Gastrocnemius medialis (tissue), 4 donors: ENCODE results near the gene SRPX2. TPM values are rescaled to one million over a fixed set of nuclear protein-coding genes. Genes with fewer than 3 reads are reported as not detected.

Source experiments
- ATAC-seq, 2 donors: fragments of 150-250 bp; one replicate each; pipeline ENCODE4 v1.9.1; 2016
- DNase-seq, 2 donors: peaks; one replicate each; pipeline ENCODE4 v3.0.0-alpha.2; 2019
- H3K27ac ChIP-seq, 4 donors: fragments of 200-600 bp; sonication (generic); 1 replicate in 1 of 4; 2 replicates in 3 of 4; pipeline ENCODE4 v1.5.1; 2016 to 2018; ENCODE audit warnings: mild to moderate bottlenecking in 2 of 4, moderate library complexity in 1 of 4
- H3K27me3 ChIP-seq, 3 donors: fragments of 200-600 bp; sonication (generic) in 2 of 3; 1 replicate in 1 of 3; 2 replicates in 2 of 3; pipeline versions ENCODE4 v1.5.1 to v1.6.0; 2016 to 2019; ENCODE audit warnings: mild to moderate bottlenecking in 1 of 3, moderate library complexity in 1 of 3
- H3K36me3 ChIP-seq, 2 donors: fragments of 200-600 bp; sonication (generic) in 1 of 2; one replicate each; pipeline ENCODE4 v1.5.1; 2017 to 2018
- H3K4me1 ChIP-seq, 2 donors: fragments of 200-600 bp; sonication (generic) in 1 of 2; one replicate each; pipeline ENCODE4 v1.5.1; 2016 to 2017; ENCODE audit warnings: mild to moderate bottlenecking in 2 of 2
- H3K4me3 ChIP-seq, 4 donors: fragments of 200-600 bp; sonication (generic) in 3 of 4; 1 replicate in 1 of 4; 2 replicates in 3 of 4; pipeline ENCODE4 v1.5.1; 2016 to 2019; ENCODE audit warnings: mild to moderate bottlenecking in 2 of 4
- H3K9me3 ChIP-seq, 3 donors: fragments of 200-600 bp; sonication (generic) in 2 of 3; 1 replicate in 1 of 3; 2 replicates in 2 of 3; pipeline ENCODE4 v1.5.1; 2016 to 2019
- POLR2A ChIP-seq, 2 donors: fragments of 450-650 bp; IDR thresholded peaks; one replicate each; pipeline ENCODE4 v1.6.1; 2017; ENCODE audit warnings: antibody characterized with exemption in 2 of 2, mild to moderate bottlenecking in 2 of 2, moderate library complexity in 2 of 2
- in situ Hi-C, 4 donors: fragments of 200-750 bp; cut with MboI; loops; one replicate each; pipeline versions ENCODE4 v1.15.0 to v1.8.0; 2017; ENCODE audit warnings: low sequenced_read_pairs in 4 of 4
- intact Hi-C: fragments of 100-400 bp; cut with DNase I; formaldehyde crosslinking; loops from one replicate; pipeline ENCODE4 v1.15.1; 2023; ENCODE audit warnings: low total_unique reads
- total RNA-seq, 4 donors: library from RNA; depleted of rRNA; stranded (reverse); fragments of >200 nt; gene quantifications; one replicate each; pipeline versions ENCODE4 v1.1.0 to v1.2.3, GENCODE V29; 2016
- TF ChIP-seq, protein P1 (sequence below), 5 experiments: fragments of 450-650 bp in 3 of 5; fragments of 200-600 bp in 2 of 5; sonication (generic) in 2 of 5; IDR thresholded peaks in 4 of 5; conservative IDR thresholded peaks in 1 of 5; 1 replicate in 4 of 5; 2 replicates in 1 of 5; pipeline ENCODE4 v1.5.1; 2016 to 2019; ENCODE audit warnings: antibody characterized with exemption in 5 of 5, mild to moderate bottlenecking in 3 of 5, moderate library complexity in 3 of 5

The SRPX2 gene
- total RNA-seq, 4 donors from 2014 or later = 2.4 to 16.6 (median 15.2) TPM

DNA sequence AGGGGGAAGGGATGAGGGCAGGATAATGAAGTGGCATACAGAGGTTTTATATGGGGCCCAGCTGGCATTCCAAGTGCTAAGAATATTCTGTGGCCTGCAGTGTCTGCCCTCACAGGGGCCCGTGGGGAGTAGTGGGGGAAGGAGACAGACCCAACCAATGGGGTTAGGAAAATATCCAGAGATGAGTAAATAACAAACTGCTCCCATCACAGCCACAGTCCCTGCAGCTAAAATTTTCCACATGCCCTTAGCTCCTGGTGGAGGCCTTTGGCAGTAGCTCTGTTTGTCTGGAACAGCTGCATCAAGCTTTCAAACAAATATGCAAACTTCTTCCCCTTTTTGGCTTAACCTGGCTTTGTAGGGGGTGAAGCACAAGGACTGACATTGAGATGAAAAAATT lies 3.1 kb downstream of the SRPX2 start:
- DNase-seq (peak in 1 of 2 donors; percentile 21), ATAC-seq (no peak)
- intact Hi-C loops = no loop called here
- Histone ChIP-seq H3K27me3 (peaks cover 0 to 5% (median 0%) of the 10 kb centered on the region in 3 donors), H3K4me3 (no peak overlapping the region), H3K27ac (peak overlapping the region; percentile 20 to 75 (median 38)), H3K9me3 (no peaks in the 10 kb centered on the region), H3K4me1 (peaks cover 0 to 6% of the 10 kb centered on the region in 2 donors), H3K36me3 (no peaks in the 10 kb centered on the region)
- in situ Hi-C loops = no loop called here
- TF ChIP-seq, protein P1, sequence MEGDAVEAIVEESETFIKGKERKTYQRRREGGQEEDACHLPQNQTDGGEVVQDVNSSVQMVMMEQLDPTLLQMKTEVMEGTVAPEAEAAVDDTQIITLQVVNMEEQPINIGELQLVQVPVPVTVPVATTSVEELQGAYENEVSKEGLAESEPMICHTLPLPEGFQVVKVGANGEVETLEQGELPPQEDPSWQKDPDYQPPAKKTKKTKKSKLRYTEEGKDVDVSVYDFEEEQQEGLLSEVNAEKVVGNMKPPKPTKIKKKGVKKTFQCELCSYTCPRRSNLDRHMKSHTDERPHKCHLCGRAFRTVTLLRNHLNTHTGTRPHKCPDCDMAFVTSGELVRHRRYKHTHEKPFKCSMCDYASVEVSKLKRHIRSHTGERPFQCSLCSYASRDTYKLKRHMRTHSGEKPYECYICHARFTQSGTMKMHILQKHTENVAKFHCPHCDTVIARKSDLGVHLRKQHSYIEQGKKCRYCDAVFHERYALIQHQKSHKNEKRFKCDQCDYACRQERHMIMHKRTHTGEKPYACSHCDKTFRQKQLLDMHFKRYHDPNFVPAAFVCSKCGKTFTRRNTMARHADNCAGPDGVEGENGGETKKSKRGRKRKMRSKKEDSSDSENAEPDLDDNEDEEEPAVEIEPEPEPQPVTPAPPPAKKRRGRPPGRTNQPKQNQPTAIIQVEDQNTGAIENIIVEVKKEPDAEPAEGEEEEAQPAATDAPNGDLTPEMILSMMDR (IDR thresholded peaks at IDR 0.05 in 4 of 5, conservative IDR thresholded peaks at IDR 0.05 in 1 of 5) = no peak
- no peak for TF ChIP-seq POLR2A (IDR thresholded peaks at IDR 0.05)

DNA sequence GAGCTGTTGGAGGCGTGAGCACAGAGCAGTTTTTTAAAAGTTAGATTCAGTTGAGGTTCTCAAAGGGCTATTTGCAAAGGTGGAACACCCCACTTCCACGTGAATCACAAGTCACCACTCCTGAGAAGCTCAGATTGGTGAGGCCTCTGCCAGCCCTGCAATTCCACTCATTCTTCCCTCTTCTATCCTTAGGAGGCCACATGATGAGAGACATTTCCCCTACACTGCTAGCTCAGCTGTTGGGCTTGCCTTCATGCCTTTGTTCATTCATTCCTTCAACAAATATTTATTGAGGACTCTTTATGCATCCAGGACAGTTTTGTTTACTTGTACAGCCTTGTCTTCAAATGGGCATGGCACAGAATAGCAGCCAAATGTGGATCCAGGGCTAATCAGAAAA lies 3.7 kb downstream of the SRPX2 start:
- no peak overlapping the region for H3K4me3 ChIP-seq
- no peaks in the 10 kb centered on the region for H3K36me3 ChIP-seq
- no peak for DNase-seq
- intact Hi-C loops (no loop called here), in situ Hi-C loops (no loop called here)
- no peak for ATAC-seq
- peaks cover 0 to 5% (median 0%) of the 10 kb centered on the region in 3 donors for H3K27me3 ChIP-seq
- H3K9me3 ChIP-seq = no peaks in the 10 kb centered on the region
- peaks cover 0 to 6% of the 10 kb centered on the region in 2 donors for H3K4me1 ChIP-seq
- H3K27ac ChIP-seq = peak overlapping the region; percentile 75 to 80 (median 76)
- TF ChIP-seq, protein P1 (IDR thresholded peaks at IDR 0.05 in 4 of 5, conservative IDR thresholded peaks at IDR 0.05 in 1 of 5) = no peak
- no peak for TF ChIP-seq POLR2A (IDR thresholded peaks at IDR 0.05)

DNA sequence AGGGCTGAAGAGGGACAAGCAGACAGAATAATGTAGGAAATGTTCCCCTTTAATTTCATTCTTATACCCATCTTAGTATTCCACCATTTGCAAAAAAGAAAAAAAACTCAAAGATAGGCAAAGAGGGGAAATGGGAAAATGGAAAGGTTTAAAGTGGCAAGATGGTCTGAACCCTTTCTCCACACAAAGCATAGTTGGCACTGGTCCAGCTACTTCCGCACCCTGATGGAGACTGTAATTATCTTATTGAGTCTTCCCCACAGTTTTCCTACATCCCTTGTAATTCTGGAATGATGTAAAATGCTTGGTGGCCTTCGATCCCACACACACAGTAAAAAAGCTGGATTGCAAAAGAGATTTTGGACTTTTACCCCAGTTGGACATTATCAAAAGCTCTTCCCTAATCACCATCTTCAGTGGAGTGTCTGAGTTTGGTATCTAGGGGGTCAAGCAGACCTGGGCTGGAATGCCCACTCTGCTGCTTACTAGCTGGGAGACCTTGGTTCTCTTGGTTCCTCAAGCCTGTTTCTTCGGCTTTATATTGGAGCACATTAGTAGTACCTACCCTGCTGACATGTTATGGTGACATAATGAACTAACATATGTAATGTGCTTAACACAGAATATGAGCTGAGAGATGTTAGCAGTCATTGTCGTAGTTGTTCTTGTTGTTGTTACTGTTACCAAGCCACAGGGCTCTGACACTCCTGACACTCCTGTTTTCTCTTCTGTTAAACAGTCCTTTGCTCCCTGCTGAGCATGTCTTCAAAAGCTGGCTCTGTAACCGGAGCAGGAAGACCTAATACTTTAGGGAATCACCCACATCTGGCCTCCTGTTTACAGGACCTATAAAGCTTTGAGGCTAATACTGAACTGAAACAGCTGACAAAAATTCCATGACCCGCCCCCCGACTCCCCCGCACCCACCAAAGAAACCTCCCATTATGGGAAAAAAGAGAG lies 4.7 kb downstream of the SRPX2 start:
- ATAC-seq = peak in 1 of 2 donors; percentile 40
- in situ Hi-C loops (no loop called here), intact Hi-C loops (no loop called here)
- Histone ChIP-seq H3K4me1 (peaks cover 0 to 6% of the 10 kb centered on the region in 2 donors), H3K9me3 (no peaks in the 10 kb centered on the region), H3K27ac (peak overlapping the region; percentile 75 to 80 (median 76)), H3K4me3 (no peak overlapping the region), H3K36me3 (no peaks in the 10 kb centered on the region), H3K27me3 (peaks cover 0 to 5% (median 0%) of the 10 kb centered on the region in 3 donors)
- peak; percentile 2 to 16 for DNase-seq
- TF ChIP-seq POLR2A (IDR thresholded peaks at IDR 0.05) = no peak
- TF ChIP-seq, protein P1 (IDR thresholded peaks at IDR 0.05 in 4 of 5, conservative IDR thresholded peaks at IDR 0.05 in 1 of 5) = no peak

DNA sequence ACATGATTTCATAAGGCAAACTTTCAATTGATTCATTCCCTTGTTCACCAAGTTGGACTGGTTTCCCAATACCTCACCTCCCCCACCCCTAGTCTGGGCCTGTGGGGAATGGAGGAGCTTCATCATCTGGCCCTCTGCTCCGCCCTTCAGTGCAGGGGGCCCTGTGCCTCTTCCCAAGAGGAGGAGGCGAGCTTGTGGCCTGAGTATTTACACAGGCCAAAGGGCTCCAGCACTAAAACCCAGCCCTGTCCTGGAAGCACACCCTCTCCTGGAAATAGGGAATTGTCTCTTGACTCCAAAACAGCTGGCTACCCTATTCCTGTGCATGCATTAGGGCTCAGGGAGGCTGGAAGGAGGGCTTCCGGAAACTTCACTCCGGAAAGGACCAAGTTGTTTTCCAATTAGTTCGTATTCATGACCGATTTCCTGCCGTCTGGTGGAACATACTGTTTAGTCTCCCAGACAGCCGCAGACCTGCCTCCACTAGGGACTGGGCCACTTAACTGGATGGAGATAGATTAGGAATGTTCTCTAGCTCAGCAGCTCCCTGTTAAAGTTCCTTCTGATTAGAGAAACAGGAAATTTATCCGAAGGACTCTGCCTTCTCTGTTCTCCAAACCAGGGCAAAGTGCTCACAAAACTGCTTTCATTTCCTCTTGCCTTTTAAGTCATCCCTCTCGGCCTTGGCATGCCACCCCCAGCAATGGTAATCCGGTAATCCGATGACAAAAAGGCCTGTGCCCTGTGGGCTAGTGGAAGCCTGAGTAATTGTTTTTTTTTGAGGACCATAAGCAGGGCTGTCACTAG lies 5.8 kb downstream of the SRPX2 start:
- Histone ChIP-seq H3K36me3 (no peaks in the 10 kb centered on the region), H3K27me3 (no peaks in the 10 kb centered on the region), H3K4me1 (peaks cover 0 to 6% of the 10 kb centered on the region in 2 donors), H3K27ac (peak overlapping the region; percentile 75 to 80 (median 76)), H3K4me3 (no peak overlapping the region), H3K9me3 (no peaks in the 10 kb centered on the region)
- TF ChIP-seq, protein P1 (IDR thresholded peaks at IDR 0.05 in 4 of 5, conservative IDR thresholded peaks at IDR 0.05 in 1 of 5) = no peak
- peak in 1 of 2 donors; percentile 33 for TF ChIP-seq POLR2A (IDR thresholded peaks at IDR 0.05)
- in situ Hi-C loops (no loop called here), intact Hi-C loops (no loop called here)
- DNase-seq (peak; percentile 42 to 71), ATAC-seq (peak; percentile 69 to 72)
